GM12878 (cell line): ENCODE measurements around the gene EPB41L4A. TPM values are rescaled to one million over a fixed set of nuclear protein-coding genes. Genes with fewer than 3 reads are reported as not detected.

ENCODE experiments used
- ATAC-seq: fragments of 200-7000 bp; cut with Tn5 transposase; 3 replicates; pipeline ENCODE4 v1.9.1; 2020; ENCODE audit warnings: mild to moderate bottlenecking, moderate library complexity
- BruUV-seq: library from RNA; stranded (reverse); fragments of 400-500 nt; replicated peaks from 2 replicates; lab custom pipeline; 2021; lab: Mats Ljungman, UMichigan
- CTCF ChIA-PET: fragments of 300-600 bp; sonication (Branson Sonifier 250); formaldehyde crosslinking; extraction: SDS; loops from one replicate; lab custom pipeline; 2021; ENCODE audit warnings: inconsistent platforms; lab: Yijun Ruan, JAX
- POLR2A ChIA-PET: fragments of 350-600 bp; formaldehyde crosslinking; extraction: SDS; loops from one replicate; lab custom pipeline; 2021; ENCODE audit warnings: inconsistent platforms; lab: Charles Lee
- RAD21 ChIA-PET: fragments of 300-600 bp; sonication (Branson Sonifier 250); formaldehyde crosslinking; loops from one replicate; lab custom pipeline; 2023; ENCODE audit warnings: antibody characterized with exemption; ENCODE audit not compliant: unreplicated experiment; lab: Charles Lee
- SMC1A ChIA-PET: fragments of 300-600 bp; sonication (Branson Sonifier 250); formaldehyde crosslinking; loops from one replicate; lab custom pipeline; 2023; ENCODE audit not compliant: unreplicated experiment, uncharacterized antibody; lab: Charles Lee
- DNase-seq: peaks from one replicate; pipeline ENCODE4 v3.0.0-alpha.2; 2011; ENCODE audit warnings: low read depth, low spot score
- FAIRE-seq: peaks from 3 replicates; lab custom pipeline; 2011; peaks lifted over from hg19 to GRCh38; lab: Jason Lieb, UNC
- H2AFZ ChIP-seq: 2 replicates; pipeline ENCODE4 v1.6.0; 2011; ENCODE audit warnings: low read depth, low read length, control low read depth; ENCODE audit not compliant: control insufficient read depth
- H3K27ac ChIP-seq: 2 replicates; pipeline ENCODE4 v1.5.1; 2011; ENCODE audit warnings: control low read depth; ENCODE audit not compliant: control insufficient read depth, insufficient read depth
- H3K27me3 ChIP-seq, 2 experiments: replicated peaks in 1 of 2; 2 replicates each; pipeline versions ENCODE4 v1.6.0 to v1.6.1; 2011; ENCODE audit warnings: low read length in 1 of 2; ENCODE audit not compliant: control insufficient read depth in 2 of 2, insufficient read depth in 2 of 2
- H3K36me3 ChIP-seq, 2 experiments: 2 replicates each; pipeline ENCODE4 v1.5.1; 2011; ENCODE audit warnings: low read length in 1 of 2; ENCODE audit not compliant: control insufficient read depth in 2 of 2, insufficient read depth in 2 of 2
- H3K4me1 ChIP-seq: 2 replicates; pipeline ENCODE4 v1.6.1; 2011; ENCODE audit warnings: mild to moderate bottlenecking, low read length, moderate library complexity, mixed read lengths; ENCODE audit not compliant: control insufficient read depth, insufficient read depth
- H3K4me2 ChIP-seq: 2 replicates; pipeline ENCODE4 v1.6.0; 2011; ENCODE audit warnings: control low read depth; ENCODE audit not compliant: control insufficient read depth, insufficient read depth
- H3K4me3 ChIP-seq: fragments of 200-600 bp; sonication (generic); 2 replicates; pipeline ENCODE4 v1.5.1; 2016
- H3K79me2 ChIP-seq: 2 replicates; pipeline ENCODE4 v1.6.0; 2011; ENCODE audit warnings: low read length; ENCODE audit not compliant: control insufficient read depth, insufficient read depth
- H3K9ac ChIP-seq: 2 replicates; pipeline ENCODE4 v1.8.0; 2011; ENCODE audit warnings: low read length, control low read depth, mixed read lengths; ENCODE audit not compliant: control insufficient read depth, insufficient read depth
- H3K9me3 ChIP-seq: replicated peaks from 3 replicates; pipeline ENCODE4 v1.5.1; 2011; ENCODE audit warnings: mild to moderate bottlenecking, low read length; ENCODE audit not compliant: control insufficient read depth, insufficient read depth
- H4K20me1 ChIP-seq: 2 replicates; pipeline ENCODE4 v1.6.0; 2011; ENCODE audit not compliant: control insufficient read depth, insufficient read depth
- BCLAF1 ChIP-seq: fragments of 450-650 bp; IDR thresholded peaks from 2 replicates; pipeline ENCODE4 v1.6.1; 2017; ENCODE audit warnings: antibody characterized with exemption, mild to moderate bottlenecking, moderate library complexity
- ESRRA ChIP-seq: IDR thresholded peaks from 2 replicates; pipeline ENCODE4 v1.6.1; 2012; ENCODE audit warnings: mild to moderate bottlenecking, low read length, improper control_type of control experiment
- HDGF ChIP-seq: fragments of 450-650 bp; IDR thresholded peaks from 2 replicates; pipeline ENCODE4 v1.6.1; 2016; ENCODE audit warnings: antibody characterized with exemption
- RAD51 ChIP-seq: fragments of 450-650 bp; IDR thresholded peaks from 2 replicates; pipeline ENCODE4 v1.6.1; 2016; ENCODE audit warnings: moderate library complexity, mild to moderate bottlenecking, inconsistent platforms
- RCOR1 ChIP-seq: conservative IDR thresholded peaks from 2 replicates; pipeline ENCODE4 v1.6.1; 2012; ENCODE audit warnings: low read depth, low read length, improper control_type of control experiment
- SP1 ChIP-seq: IDR thresholded peaks from one replicate; pipeline ENCODE4 v1.6.1; 2011; ENCODE audit warnings: low read depth, low read length
- SREBF2 ChIP-seq: IDR thresholded peaks from 2 replicates; pipeline ENCODE4 v1.6.1; 2012; ENCODE audit warnings: mild to moderate bottlenecking, low read length
- TCF12 ChIP-seq: IDR thresholded peaks from 2 replicates; pipeline ENCODE4 v1.6.1; 2011; ENCODE audit warnings: low read depth, mild to moderate bottlenecking, low read length
- ZBED1 ChIP-seq: IDR thresholded peaks from 2 replicates; pipeline ENCODE4 v1.6.1; 2016; ENCODE audit warnings: borderline replicate concordance
- ZBTB40 ChIP-seq: fragments of 450-650 bp; IDR thresholded peaks from 2 replicates; pipeline ENCODE4 v1.6.1; 2016; ENCODE audit warnings: mild to moderate bottlenecking, moderate library complexity, borderline replicate concordance
- WGBS: methylation state at CpG from one replicate; pipeline ENCODE4 v1.1.6; 2016; ENCODE audit warnings: low lambda C conversion rate; ENCODE audit not compliant: insufficient replicate concordance, insufficient coverage; ENCODE audit errors: missing lambda C conversion rate; 5-methylcytosine and 5-hydroxymethylcytosine counted together
- in situ Hi-C: fragments of 300-500 bp; cut with MboI; formaldehyde crosslinking; loops from 9 replicates; pipeline ENCODE4 v1.14.3; 2018; ENCODE audit warnings: mixed read lengths
- intact Hi-C: fragments of 100-400 bp; cut with micrococcal nuclease; formaldehyde crosslinking; loops from one replicate; pipeline ENCODE4 v1.14.2; 2022; ENCODE audit not compliant: unreplicated experiment
- polyA plus RNA-seq, 11 experiments: library from polyadenylated mRNA; depleted of rRNA in 4 of 11; unstranded in 6 of 11; stranded (reverse) in 5 of 11; fragments of >200 nt; fragmentation: Nextera tagmentation in 4 of 11; fragmentation: Illumina TruSeq in 1 of 11; extraction: Ambion mirVana in 4 of 11; extraction: Trizol in 1 of 11; gene quantifications; 1 replicate in 1 of 11; 2 replicates in 10 of 11; pipeline versions ENCODE4 v1.2.1 to v1.2.3, GENCODE V29; 2011 to 2016; ENCODE audit warnings: inconsistent platforms in 2 of 11, missing spikeins in 2 of 11, low read depth in 1 of 11
- total RNA-seq, 4 experiments: library from RNA; depleted of rRNA in 3 of 4; stranded (reverse); fragments of >200 nt in 3 of 4; fragmentation: Illumina TruSeq in 1 of 4; extraction: Trizol in 1 of 4; gene quantifications; 2 replicates each; pipeline versions ENCODE4 v1.2.1 to v1.2.3, GENCODE V29; 2013 to 2021

The EPB41L4A gene
- total and polyA plus RNA-seq, 10 of the 15 experiments (the other 5 are each of a cell fraction or from before 2014, with no cell fraction given): 0.10 to 0.67 (median 0.30) TPM

- BruUV-seq: no TSS peak
- Histone ChIP-seq H2AFZ (no peak overlapping the region), H3K4me1 (peaks cover 5% of the 10 kb centered on the region; the same call in 1 of the 2 replicates), H3K9ac (no peak overlapping the region), H3K27me3 (no peaks in the 10 kb centered on the region), H3K27ac (no peak overlapping the region), H3K36me3 (no peaks in the 10 kb centered on the region), H4K20me1 (no peaks in the 10 kb centered on the region), H3K4me2 (no peak overlapping the region), H3K79me2 (no peaks in the 10 kb centered on the region), H3K9me3 (no peaks in the 10 kb centered on the region), H3K4me3 (no peak overlapping the region)
- ChIA-PET RAD21 (interaction anchor here (1.3 kb wide), 1 partner anchor 8 kb away, joined by 5 read pairs; no protein-coding TSS in a partner anchor), CTCF (interaction anchor here (0.6 to 1.2 kb wide), 3 partner anchors 22 to 1037 kb away, joined by 3 to 5 read pairs (median 3); no protein-coding TSS in a partner anchor), POLR2A (no interaction called here), SMC1A (no interaction called here)
- DNase-seq: no peak
- in situ Hi-C loops (no loop called here), intact Hi-C loops (no loop called here)
- TF ChIP-seq ZBED1 (no peak), ZBTB40 (no peak), HDGF (no peak), ESRRA (no peak), RCOR1 (no peak), BCLAF1 (no peak), SP1 (no peak), RAD51 (no peak), TCF12 (no peak), SREBF2 (no peak)
- no peak for ATAC-seq
- WGBS: 27% methylated on average over 2 of the region's 2 CpGs
- FAIRE-seq: no peak
Observed at GRCh38 chr5:112138526-112138925, 280.6 kb downstream of the EPB41L4A start.
